ENCODE data around the gene PRKCZ.

PRKCZ gene

GRCh38 chr1:2095981-2096736, 45.9 kb downstream of the PRKCZ start:
- TF ChIP-seq CTCF (IDR thresholded peaks at IDR 0.05; ENCODE audit: low read depth, low read length), result no peak
- no peak overlapping the region for H3K4me3 ChIP-seq (replicated peaks in 1 of 2; ENCODE audit: low read depth in 2 of 2, low read length in 2 of 2)
- DNase-seq (ENCODE audit: low read depth in 2 of 2), result no peak

- DNase-seq (ENCODE audit: low read depth in 2 of 2), result no peak
- no peak for TF ChIP-seq CTCF (IDR thresholded peaks at IDR 0.05; ENCODE audit: low read depth, low read length)
- H3K4me3 ChIP-seq (replicated peaks in 1 of 2; ENCODE audit: low read depth in 2 of 2, low read length in 2 of 2), result no peak overlapping the region
Measured at GRCh38 chr1:2097386-2098300, 47.4 kb downstream of the PRKCZ start.

- H3K4me3 ChIP-seq (replicated peaks in 1 of 2; ENCODE audit: low read depth in 2 of 2, low read length in 2 of 2), result no peak overlapping the region
- TF ChIP-seq CTCF (IDR thresholded peaks at IDR 0.05; ENCODE audit: low read depth, low read length), result no peak
- DNase-seq (ENCODE audit: low read depth in 2 of 2), result no peak
Measured at GRCh38 chr1:2098301-2098698, 48.1 kb downstream of the PRKCZ start.

GRCh38 chr1:2098839-2099785, 48.9 kb downstream of the PRKCZ start:
- no peak for TF ChIP-seq CTCF (IDR thresholded peaks at IDR 0.05; ENCODE audit: low read depth, low read length)
- DNase-seq (ENCODE audit: low read depth in 2 of 2), result no peak
- no peak overlapping the region for H3K4me3 ChIP-seq (replicated peaks in 1 of 2; ENCODE audit: low read depth in 2 of 2, low read length in 2 of 2)

GRCh38 chr1:2099886-2100779, 49.9 kb downstream of the PRKCZ start:
- TF ChIP-seq CTCF (IDR thresholded peaks at IDR 0.05; ENCODE audit: low read depth, low read length), result no peak
- H3K4me3 ChIP-seq (replicated peaks in 1 of 2; ENCODE audit: low read depth in 2 of 2, low read length in 2 of 2), result no peak overlapping the region
- DNase-seq (ENCODE audit: low read depth in 2 of 2), result no peak
